GM12878 (cell line): ENCODE data around the gene ACOT13.

Experiments
- CHD1 ChIP-seq: IDR thresholded peaks from 2 replicates; pipeline ENCODE4 v1.6.1; 2012; ENCODE audit warnings: low read depth, low read length, improper control_type of control experiment
- KDM1A ChIP-seq: fragments of 200-600 bp; sonication (generic); IDR thresholded peaks from 2 replicates; pipeline ENCODE4 v1.6.1; 2016; ENCODE audit warnings: borderline replicate concordance
- MXI1 ChIP-seq: fragments of 150-350 bp; IDR thresholded peaks from 2 replicates; pipeline ENCODE4 v1.6.1; 2011; ENCODE audit warnings: low read depth, mild to moderate bottlenecking, inconsistent platforms, low read length, improper control_type of control experiment
- RELA ChIP-seq: fragments of 450-650 bp; IDR thresholded peaks from 2 replicates; pipeline ENCODE4 v1.8.0; 2014; ENCODE audit warnings: borderline replicate concordance; ENCODE audit not compliant: partially characterized antibody
- RFX5 ChIP-seq: IDR thresholded peaks from 2 replicates; pipeline ENCODE4 v1.6.1; 2011; ENCODE audit warnings: low read depth, low read length, improper control_type of control experiment
- STAT3 ChIP-seq: IDR thresholded peaks from 2 replicates; pipeline ENCODE4 v1.6.1; 2011; ENCODE audit warnings: low read depth, low read length, improper control_type of control experiment
- TCF7 ChIP-seq: IDR thresholded peaks from 2 replicates; pipeline ENCODE4 v1.6.1; 2014; ENCODE audit warnings: antibody characterized with exemption, borderline replicate concordance
- YBX1 ChIP-seq: fragments of 450-650 bp; IDR thresholded peaks from 2 replicates; pipeline ENCODE4 v1.6.1; 2016; ENCODE audit warnings: antibody characterized with exemption
- TF ChIP-seq, protein P1 (sequence below), 3 experiments: IDR thresholded peaks in 2 of 3; conservative IDR thresholded peaks in 1 of 3; 2 replicates each; pipeline ENCODE4 v1.5.1; 2011; ENCODE audit warnings: low read depth in 3 of 3, low read length in 3 of 3, mild to moderate bottlenecking in 3 of 3, control low read depth in 2 of 3, moderate library complexity in 2 of 3, inconsistent platforms in 1 of 3, mixed read lengths in 1 of 3; ENCODE audit not compliant: control insufficient read depth in 2 of 3, insufficient read depth in 1 of 3; ENCODE audit errors: extremely low read depth in 1 of 3
- TF ChIP-seq, protein P2 (sequence below): fragments of 450-650 bp; IDR thresholded peaks from 2 replicates; pipeline ENCODE4 v1.6.1; 2017; ENCODE audit warnings: mild to moderate bottlenecking, low read depth, inconsistent platforms; ENCODE audit not compliant: poor library complexity, severe bottlenecking

GRCh38 chr6:24718449-24719124 is 51.7 kb downstream of the ACOT13 start:
- TF ChIP-seq YBX1 (no peak), TCF7 (no peak), RFX5 (no peak), RELA (no peak), CHD1 (no peak), STAT3 (no peak), MXI1 (no peak), KDM1A (no peak)
- TF ChIP-seq, protein P1, sequence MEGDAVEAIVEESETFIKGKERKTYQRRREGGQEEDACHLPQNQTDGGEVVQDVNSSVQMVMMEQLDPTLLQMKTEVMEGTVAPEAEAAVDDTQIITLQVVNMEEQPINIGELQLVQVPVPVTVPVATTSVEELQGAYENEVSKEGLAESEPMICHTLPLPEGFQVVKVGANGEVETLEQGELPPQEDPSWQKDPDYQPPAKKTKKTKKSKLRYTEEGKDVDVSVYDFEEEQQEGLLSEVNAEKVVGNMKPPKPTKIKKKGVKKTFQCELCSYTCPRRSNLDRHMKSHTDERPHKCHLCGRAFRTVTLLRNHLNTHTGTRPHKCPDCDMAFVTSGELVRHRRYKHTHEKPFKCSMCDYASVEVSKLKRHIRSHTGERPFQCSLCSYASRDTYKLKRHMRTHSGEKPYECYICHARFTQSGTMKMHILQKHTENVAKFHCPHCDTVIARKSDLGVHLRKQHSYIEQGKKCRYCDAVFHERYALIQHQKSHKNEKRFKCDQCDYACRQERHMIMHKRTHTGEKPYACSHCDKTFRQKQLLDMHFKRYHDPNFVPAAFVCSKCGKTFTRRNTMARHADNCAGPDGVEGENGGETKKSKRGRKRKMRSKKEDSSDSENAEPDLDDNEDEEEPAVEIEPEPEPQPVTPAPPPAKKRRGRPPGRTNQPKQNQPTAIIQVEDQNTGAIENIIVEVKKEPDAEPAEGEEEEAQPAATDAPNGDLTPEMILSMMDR (IDR thresholded peaks at IDR 0.05 in 2 of 3, conservative IDR thresholded peaks at IDR 0.05 in 1 of 3; ENCODE audit: control insufficient read depth in 2 of 3, extremely low read depth in 1 of 3, insufficient read depth in 1 of 3, low read depth in 3 of 3, low read length in 3 of 3) = no peak
- TF ChIP-seq, protein P2, sequence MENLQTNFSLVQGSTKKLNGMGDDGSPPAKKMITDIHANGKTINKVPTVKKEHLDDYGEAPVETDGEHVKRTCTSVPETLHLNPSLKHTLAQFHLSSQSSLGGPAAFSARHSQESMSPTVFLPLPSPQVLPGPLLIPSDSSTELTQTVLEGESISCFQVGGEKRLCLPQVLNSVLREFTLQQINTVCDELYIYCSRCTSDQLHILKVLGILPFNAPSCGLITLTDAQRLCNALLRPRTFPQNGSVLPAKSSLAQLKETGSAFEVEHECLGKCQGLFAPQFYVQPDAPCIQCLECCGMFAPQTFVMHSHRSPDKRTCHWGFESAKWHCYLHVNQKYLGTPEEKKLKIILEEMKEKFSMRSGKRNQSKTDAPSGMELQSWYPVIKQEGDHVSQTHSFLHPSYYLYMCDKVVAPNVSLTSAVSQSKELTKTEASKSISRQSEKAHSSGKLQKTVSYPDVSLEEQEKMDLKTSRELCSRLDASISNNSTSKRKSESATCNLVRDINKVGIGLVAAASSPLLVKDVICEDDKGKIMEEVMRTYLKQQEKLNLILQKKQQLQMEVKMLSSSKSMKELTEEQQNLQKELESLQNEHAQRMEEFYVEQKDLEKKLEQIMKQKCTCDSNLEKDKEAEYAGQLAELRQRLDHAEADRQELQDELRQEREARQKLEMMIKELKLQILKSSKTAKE = no peak
